GM10847 (cell line): ENCODE results near the gene PSD2.

Source experiments
- POLR2A ChIP-seq: IDR thresholded peaks from 2 replicates; pipeline ENCODE4 v1.6.1; 2011; ENCODE audit not compliant: insufficient read length; ENCODE audit errors: extremely low read depth

PSD2 gene

DNA sequence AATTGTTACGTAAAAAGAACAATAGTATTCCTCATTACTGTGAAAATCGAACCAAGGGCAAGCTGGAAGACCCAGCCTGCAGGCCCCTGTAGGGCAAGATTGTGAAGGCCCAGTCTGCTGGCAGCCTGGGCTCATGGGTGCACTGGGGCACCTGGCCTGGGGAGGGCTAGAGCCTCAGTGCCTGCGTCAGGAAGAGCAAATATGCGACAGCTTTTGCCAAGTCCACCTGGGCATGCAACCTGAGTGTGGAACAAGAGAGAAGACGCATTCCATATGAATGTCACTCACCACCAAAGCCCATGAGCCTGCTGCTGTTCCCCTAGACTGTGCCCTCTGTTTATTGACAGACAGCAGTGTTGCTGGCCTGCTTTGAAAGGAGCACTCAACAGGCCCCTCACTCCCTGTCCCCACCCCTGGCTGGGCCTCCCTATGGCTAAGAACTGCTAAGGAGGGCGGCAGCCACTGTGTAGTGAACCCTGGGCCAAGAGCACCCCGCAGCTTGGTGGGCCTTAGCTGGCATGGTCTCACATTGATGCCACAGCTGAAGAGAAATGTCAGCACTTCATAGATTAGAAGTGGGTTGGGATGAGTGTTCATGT is 28.2 kb downstream of the PSD2 start:
- TF ChIP-seq POLR2A = no peak

DNA sequence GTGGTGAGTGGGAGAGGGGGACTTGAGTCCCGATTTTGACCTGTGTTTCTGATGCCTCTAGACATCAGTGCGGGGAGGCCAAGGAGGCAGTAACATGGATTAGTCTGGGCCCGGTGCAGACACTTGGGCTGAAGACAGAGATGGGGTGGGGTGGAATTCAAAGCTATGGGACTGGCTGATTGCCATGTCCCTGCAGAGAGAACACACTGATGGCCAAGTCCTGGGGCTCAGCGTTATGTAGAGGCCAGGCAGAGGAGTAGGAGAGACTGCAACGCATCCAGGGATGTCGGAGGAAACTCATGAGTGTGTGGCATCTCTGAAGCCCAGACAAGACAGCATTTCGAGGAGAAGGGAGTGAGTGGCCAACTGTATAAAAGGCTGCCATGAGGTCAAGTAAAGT is 30.1 kb downstream of the PSD2 start:
- no peak for TF ChIP-seq POLR2A

DNA sequence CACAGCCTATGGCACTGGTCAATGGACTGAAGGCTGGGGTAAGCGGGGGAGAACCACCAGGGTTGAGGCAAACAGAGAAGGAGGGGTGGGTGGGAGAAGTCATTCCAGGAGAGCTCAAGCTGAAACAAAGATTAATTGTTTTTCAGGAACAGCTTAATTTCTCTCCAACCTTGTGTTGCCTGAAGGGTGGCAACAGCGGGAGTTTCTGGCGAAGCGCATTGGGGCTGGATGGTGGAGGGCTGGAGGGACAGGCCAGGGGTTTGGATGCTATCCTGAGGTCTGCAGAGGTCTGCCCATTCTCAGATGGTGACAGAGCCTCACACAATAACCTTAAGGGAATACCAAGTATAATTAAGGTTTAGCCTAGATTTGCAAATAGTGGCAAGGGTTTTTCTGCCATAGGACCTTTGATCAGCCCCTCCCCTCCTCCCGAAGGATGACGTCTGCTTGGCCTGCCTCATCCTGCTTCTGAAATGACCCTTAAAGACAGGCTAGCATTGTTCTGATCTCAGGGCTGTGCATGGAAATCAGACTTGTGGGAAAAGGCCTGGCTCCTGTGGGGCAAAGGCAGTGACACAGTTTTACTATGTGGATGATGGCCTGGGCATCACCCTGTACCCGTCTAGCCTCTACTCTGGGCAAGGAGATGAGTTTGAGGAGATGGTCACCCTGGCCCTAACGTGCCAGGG is 32.7 kb downstream of the PSD2 start:
- TF ChIP-seq POLR2A = no peak

DNA sequence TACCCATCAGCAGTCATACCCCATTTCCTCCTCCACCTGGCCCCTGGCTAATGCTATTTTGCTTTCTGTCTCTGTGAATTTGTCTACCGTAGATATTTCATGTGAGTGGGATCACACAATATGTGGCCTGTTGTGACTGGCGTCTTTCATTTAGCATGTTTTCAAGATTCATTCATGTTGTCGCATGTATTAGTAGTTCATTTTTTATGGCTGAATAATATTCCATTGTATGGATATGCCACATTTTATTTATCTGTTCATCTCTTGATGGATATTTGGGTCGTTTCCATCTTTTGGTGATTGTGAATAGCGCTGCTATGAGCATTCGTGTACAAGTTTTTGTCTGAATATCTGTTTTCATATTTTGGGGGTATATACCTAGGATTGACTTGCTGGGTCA is 33.9 kb downstream of the PSD2 start:
- TF ChIP-seq POLR2A = no peak

DNA sequence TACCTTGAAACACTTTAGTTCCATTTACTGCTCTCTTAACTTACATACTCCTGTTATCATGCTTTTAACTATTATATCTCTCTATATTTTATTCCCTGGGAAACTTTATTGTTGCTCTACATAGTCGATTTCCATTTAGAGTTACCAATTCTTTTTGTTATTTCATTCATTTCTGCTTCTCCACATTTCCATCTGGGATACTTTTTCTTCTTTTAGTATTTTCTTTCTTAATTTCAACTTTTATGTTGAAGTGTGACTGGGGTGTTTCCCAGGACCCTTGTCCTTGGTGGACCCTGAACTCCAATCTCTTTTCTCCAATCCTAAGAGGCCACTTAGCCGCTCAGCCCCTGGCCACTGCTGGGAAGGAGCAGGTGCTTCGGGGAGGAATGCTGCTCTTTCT is 36.0 kb downstream of the PSD2 start:
- no peak for TF ChIP-seq POLR2A

DNA sequence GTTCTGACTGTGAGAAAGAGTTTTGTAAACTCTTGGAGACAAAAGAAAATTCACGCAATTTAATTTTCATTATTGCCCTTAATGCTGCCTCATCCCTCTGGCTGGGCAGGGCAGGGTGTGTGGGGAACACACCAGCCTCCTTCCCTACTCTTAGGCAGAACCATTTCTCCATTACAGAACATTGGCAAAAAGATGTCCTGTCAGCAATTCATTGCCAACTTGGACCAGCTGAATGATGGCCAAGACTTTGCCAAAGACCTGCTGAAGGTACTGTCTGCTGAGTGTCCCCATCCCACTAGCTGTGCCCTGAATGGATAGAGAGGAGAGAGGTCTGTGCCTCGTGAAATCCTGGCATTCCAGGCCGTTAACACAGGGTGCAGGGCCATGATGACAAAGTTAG is 37.9 kb downstream of the PSD2 start:
- TF ChIP-seq POLR2A = no peak

DNA sequence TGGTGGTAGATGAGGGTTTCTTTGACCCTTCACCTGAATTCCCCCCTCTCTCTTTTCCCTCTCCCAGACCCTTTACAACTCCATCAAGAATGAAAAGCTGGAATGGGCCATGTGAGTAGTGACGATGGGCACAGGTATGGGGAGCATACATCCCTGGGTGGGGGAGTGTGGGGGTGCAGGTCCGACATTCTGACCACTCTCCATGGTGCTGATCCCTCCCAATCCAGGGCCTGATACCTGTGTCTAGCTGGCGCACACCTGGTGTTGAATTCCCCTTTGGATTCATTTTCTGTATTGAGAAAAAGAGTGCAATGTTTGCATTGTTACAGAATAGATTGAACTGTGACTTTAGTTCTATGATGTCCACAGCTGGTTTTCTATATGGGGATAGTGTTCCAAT is 40.0 kb downstream of the PSD2 start:
- no peak for TF ChIP-seq POLR2A

DNA sequence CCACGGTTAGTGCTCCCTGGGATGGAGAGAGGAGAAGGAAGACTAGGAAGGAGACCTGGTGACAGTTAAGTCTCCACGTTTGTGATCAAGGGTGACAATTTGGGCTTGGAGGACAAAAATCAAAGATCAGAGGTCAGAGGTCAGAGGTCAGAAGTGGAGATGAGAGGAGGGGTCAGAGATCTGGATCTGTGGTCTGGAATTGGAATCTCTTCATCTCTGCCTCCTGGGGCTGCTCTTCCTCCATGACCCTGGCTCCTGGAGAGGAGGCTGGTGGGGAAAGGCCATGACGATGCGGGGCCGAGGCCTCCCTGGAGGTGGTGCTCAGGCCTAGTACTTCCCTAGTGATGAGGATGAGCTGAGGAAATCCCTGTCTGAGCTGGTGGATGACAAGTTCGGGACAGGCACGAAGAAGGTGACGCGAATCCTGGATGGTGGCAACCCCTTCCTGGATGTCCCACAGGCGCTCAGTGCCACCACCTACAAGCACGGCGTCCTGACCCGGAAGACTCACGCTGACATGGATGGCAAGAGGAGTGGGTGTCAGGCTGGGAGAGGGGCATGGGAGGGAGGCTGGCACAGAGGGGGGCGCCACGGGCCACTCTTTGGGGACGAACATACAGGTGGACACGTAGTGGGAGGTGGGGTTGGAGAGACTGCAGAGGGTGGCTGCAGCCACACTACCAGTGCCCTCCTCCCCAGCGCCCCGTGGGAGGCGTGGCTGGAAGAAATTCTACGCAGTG is 41.0 kb downstream of the PSD2 start:
- TF ChIP-seq POLR2A = no peak

DNA sequence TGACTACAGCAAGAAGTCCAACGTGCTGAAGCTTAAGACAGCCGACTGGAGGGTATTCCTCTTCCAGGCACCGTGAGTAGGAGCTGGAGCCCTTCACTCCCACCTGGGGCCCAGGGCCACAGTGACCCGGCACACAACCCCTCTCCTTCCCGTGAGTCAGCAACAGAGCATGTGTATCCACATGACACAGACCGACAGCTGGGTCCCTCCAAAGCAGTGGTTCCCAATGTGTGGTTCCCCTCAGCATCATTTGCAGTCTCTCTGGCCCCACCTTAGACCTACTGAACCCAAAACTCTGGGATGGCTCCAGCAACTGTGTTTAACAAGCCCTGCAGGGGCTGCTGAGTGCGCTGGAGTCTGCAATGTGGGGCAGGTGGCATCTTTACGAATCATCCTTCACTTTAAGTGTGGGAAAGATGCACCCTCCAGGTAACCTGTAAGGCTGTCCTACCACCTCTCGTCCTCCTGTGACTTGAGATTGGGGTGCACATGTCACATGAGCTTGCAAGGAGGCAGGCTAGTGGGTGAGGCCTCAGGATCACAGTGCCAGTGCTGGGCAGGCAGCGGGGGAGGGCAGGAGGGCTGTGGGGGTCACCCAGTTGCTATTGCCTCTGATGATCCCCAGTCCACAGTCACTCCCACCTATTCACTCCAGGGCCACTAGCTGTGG is 42.2 kb downstream of the PSD2 start:
- no peak for TF ChIP-seq POLR2A

DNA sequence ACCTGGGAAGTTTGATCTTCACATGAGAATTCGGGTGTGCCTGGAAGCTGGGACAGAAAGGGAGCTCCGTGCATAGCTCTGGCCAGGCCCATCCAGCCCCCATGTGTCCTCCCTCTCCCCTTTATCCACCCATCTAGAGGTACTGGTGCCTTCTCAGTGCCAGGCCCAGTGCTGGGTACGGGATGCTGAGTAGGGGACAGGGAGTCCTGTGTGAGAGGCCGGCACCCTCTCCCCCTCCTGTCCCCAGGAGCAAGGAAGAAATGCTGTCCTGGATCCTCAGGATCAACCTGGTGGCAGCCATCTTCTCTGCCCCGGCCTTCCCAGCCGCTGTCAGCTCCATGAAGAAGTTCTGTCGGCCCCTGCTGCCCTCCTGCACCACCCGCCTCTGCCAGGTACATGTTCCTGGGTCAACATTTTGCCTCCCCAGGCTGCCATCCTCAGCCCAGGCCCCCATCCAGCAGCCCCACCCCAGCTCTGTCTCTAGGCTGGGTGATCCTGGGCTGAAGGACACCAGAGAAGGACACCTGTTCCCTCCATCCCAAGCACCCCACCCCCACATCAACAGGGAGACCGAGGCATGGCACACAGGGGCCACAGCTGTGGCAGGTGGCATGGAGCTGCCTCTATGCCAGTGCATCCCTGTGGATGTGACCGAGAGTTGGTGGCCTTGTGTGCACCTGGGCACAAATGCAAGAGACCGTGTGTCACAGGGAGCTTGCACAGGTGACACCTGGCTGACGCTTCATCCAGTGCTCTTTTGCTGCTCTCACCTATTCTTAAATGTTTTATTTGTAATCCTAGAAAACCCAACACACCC is 43.0 kb downstream of the PSD2 start:
- TF ChIP-seq POLR2A = no peak

DNA sequence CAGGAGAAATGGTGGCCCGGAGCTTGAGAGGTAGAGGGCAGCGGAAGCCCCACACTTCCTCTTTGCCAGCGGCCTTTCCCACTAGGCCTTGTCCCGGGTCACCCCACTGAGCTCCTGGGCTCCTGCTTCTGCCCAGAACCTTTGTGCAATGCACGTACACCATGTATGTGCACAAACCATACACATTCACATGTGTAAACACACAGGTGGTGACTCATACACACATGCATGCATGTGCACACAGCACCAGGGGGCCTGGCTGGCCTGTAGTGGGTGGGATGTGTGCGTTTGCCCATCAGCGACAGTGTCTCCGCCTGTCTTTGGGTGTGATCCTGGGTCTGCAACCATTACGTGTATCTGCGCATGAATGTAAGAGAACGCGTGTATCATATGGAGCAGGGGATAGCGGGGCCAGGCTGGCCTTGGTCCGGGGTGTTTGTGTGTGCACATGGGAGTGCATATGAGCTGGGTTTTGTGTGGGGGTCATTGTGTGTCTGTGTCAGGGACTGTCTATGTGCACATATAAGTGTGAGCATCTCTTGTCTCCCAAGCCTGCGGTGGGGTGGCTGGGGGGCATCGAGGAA is 43.7 kb downstream of the PSD2 start:
- no peak for TF ChIP-seq POLR2A

DNA sequence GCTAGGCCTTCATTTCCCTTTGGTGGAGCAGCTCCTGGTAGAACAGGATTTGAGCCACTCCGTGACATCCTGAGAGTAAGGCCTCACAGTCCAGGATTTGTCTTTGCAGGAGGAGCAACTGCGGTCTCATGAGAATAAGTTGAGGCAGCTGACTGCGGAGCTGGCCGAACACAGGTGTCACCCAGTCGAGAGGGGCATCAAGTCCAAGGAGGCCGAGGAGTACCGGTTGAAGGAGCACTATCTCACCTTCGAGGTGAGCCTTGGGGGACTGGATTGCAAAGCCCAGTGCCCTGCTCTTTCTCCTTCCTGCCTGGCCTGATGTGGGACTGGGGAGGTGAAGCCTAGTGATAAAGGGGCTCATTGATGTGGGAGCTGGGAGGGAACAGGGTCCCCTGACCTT is 44.3 kb downstream of the PSD2 start:
- no peak for TF ChIP-seq POLR2A

DNA sequence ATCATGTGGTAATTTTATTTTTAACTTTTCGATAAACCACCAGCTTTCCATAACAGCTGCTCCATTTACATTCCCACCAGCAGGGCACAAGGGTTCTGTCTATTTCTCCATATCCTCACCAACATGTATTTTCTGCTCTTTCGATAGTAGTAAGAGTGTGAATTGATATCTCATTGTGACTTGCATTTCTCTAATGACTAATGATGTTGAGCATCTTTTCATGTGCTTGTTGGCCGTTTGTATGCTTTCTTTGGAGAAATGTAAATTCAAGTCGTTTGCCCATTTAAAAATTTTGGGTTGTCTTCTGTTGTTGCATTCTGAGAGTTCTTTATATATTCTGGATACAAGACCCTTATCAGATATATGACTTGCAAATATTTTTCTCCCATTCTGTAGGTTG is 45.9 kb downstream of the PSD2 start:
- no peak for TF ChIP-seq POLR2A

DNA sequence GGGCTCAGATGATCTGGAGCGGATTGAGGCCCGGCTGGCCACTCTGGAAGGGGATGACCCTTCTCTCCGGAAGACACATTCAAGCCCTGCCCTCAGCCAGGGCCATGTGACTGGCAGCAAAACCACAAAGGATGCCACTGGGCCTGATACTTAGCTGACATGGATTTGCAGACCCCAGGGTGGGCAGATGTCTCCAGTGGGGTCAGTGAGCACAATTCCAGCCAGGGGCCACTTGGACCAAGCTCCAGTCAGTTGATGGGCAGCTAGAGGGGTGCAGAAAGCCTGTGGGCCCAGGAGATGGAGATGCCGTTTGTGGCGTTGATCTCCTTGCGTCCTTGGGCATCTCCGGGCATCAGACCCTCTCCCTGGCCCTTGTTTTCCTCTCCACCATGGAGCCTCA is 46.7 kb downstream of the PSD2 start:
- TF ChIP-seq POLR2A = no peak

DNA sequence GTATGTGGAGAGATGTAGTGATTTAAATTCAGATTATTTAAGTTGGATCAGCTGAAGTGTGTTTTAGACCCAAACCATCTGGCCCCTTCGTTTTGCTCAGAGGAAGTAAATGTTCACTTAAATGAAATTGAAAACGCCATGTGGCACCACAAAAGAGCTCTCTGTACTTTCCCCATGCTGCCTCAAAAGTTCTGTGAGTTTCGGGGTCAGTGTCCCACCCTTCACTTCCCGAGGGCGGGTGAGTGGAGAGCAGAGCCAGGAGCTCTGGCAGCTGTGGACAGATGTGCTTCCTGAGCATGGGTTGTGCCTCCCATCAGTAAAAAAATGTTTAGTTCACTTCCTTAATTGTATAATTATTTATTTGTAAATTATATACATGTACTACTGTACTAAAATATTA is 48.4 kb downstream of the PSD2 start:
- TF ChIP-seq POLR2A = no peak

DNA sequence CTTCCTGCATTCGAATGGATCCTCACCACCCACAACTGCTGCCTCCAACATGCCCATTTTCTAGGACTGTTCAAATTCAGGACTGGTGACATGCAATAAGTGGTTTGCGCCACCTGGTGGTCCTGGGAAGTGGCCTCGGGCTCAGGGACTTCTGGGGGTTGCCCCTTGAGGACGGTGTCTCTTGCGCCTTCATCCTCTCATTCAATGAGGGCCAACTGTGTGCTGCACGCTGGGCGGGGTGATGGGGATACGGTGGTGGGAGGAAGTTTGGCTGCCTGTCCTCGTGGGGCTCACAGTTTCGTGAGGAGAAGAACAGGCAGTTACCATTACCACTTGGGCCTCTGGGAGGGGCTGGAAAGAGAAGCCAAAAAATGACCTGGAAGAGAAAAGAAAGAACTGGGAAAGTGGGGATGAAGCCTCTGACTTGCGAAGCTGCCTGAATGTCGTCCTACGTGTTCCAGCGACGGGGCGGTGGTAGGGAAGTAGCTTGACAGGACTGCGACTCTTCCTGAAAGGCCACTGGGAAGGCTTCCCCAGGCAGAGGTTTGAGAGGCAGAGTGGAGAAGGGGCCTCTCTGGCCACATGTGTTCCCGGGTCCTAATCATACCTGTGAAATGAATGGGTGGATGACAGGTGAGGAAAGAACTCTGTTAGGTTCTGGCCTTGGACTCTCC is 49.0 kb downstream of the PSD2 start:
- no peak for TF ChIP-seq POLR2A
